B cell (primary cell): ENCODE results near the gene PTGES2. TPM values are rescaled to one million over a fixed set of nuclear protein-coding genes. Genes with fewer than 3 reads are reported as not detected.

ENCODE experiments used
- ATAC-seq: fragments of 200-7000 bp; cut with Tn5 transposase; one replicate; pipeline ENCODE4 v1.10.0; 2021; ENCODE audit warnings: low read depth, mild to moderate bottlenecking, moderate number of reproducible peaks, moderate library complexity
- CTCF ChIA-PET: fragments of 350-600 bp; sonication (Branson Sonifier 250); formaldehyde crosslinking; loops from one replicate; lab custom pipeline; 2021; ENCODE audit warnings: antibody characterized with exemption, inconsistent platforms; lab: Charles Lee
- POLR2A ChIA-PET: fragments of 350-600 bp; sonication (Branson Sonifier 250); formaldehyde crosslinking; loops from one replicate; lab custom pipeline; 2021; ENCODE audit warnings: antibody characterized with exemption; lab: Charles Lee
- DNase-seq: peaks from one replicate; pipeline ENCODE4 v3.0.0; 2013
- H2AFZ ChIP-seq: 2 replicates; pipeline ENCODE4 v1.6.1; 2012; ENCODE audit warnings: mild to moderate bottlenecking, low read depth, low read length; ENCODE audit not compliant: insufficient read depth, poor library complexity, severe bottlenecking
- H3K27ac ChIP-seq, 2 donors: 1 replicate in 1 of 2; 2 replicates in 1 of 2; pipeline ENCODE4 v1.5.1; 2012 to 2013; ENCODE audit warnings: low read length in 2 of 2, mild to moderate bottlenecking in 2 of 2, moderate library complexity in 1 of 2
- H3K27me3 ChIP-seq, 4 experiments: fragments of 200-600 bp in 1 of 4; sonication (generic) in 1 of 4; replicated peaks in 1 of 4; 1 replicate in 2 of 4; 2 replicates in 2 of 4; pipeline versions ENCODE4 v1.6.1 to v1.7.0; 2013 to 2016; ENCODE audit warnings: low read length in 3 of 4, mild to moderate bottlenecking in 2 of 4, mixed read lengths in 1 of 4, moderate library complexity in 1 of 4; ENCODE audit not compliant: insufficient read depth in 4 of 4, control insufficient read depth in 3 of 4; ENCODE audit errors: control extremely low read depth in 1 of 4
- H3K36me3 ChIP-seq, 2 experiments: replicated peaks in 1 of 2; 1 replicate in 1 of 2; 2 replicates in 1 of 2; pipeline versions ENCODE4 v1.6.1 to v1.7.1; 2013; ENCODE audit warnings: low read length in 1 of 2; ENCODE audit not compliant: insufficient read depth in 2 of 2, control insufficient read depth in 1 of 2; ENCODE audit errors: control extremely low read depth in 1 of 2, extremely low read depth in 1 of 2
- H3K4me1 ChIP-seq, 2 donors: fragments of 200-600 bp in 1 of 2; sonication (generic) in 1 of 2; 1 replicate in 1 of 2; 2 replicates in 1 of 2; pipeline versions ENCODE4 v1.5.1 to v1.6.1; 2013 to 2017; ENCODE audit warnings: low read length in 2 of 2; ENCODE audit not compliant: control insufficient read depth in 2 of 2, insufficient read depth in 2 of 2
- H3K4me2 ChIP-seq: replicated peaks from 2 replicates; pipeline ENCODE3; 2012; ENCODE audit warnings: mild to moderate bottlenecking, low read depth, low read length; ENCODE audit not compliant: poor library complexity, severe bottlenecking
- H3K4me3 ChIP-seq, 5 experiments: fragments of 200-600 bp in 1 of 5; sonication (generic) in 1 of 5; 1 replicate in 3 of 5; 2 replicates in 2 of 5; pipeline versions ENCODE4 v1.5.1 to v1.7.0; 2011 to 2016; ENCODE audit warnings: low read length in 4 of 5, mild to moderate bottlenecking in 4 of 5, low read depth in 2 of 5, control low read depth in 1 of 5, moderate library complexity in 1 of 5; ENCODE audit not compliant: insufficient read depth in 1 of 5; ENCODE audit errors: control extremely low read depth in 1 of 5, extremely low read depth in 1 of 5
- H3K79me2 ChIP-seq: fragments of 200-600 bp; sonication (generic); one replicate; pipeline ENCODE4 v1.6.0; 2016; ENCODE audit warnings: low read length; ENCODE audit not compliant: control insufficient read depth, insufficient read depth
- H3K9ac ChIP-seq: fragments of 200-600 bp; sonication (generic); 2 replicates; pipeline ENCODE4 v1.6.1; 2017; ENCODE audit warnings: mild to moderate bottlenecking, low read length, moderate library complexity
- H3K9me3 ChIP-seq, 3 donors: one replicate each; pipeline versions ENCODE4 v1.6.1 to v1.7.1; 2013; ENCODE audit warnings: low read length in 2 of 3; ENCODE audit not compliant: control insufficient read depth in 2 of 3, insufficient read depth in 1 of 3; ENCODE audit errors: control extremely low read depth in 1 of 3
- H4K20me1 ChIP-seq: 2 replicates; pipeline ENCODE4 v1.6.0; 2012; ENCODE audit warnings: mild to moderate bottlenecking, low read length; ENCODE audit not compliant: insufficient read depth, control insufficient read depth, poor library complexity, severe bottlenecking
- H3K27ac Mint-ChIP-seq: one replicate; pipeline ENCODE4 v1.8.0; 2021; ENCODE audit warnings: mixed read lengths
- H3K27me3 Mint-ChIP-seq: one replicate; pipeline ENCODE4 v1.8.0; 2021; ENCODE audit warnings: mixed read lengths
- H3K4me1 Mint-ChIP-seq: one replicate; pipeline ENCODE4 v1.8.0; 2021; ENCODE audit warnings: mixed read lengths
- H3K4me3 Mint-ChIP-seq: one replicate; pipeline ENCODE4 v1.8.0; 2021; ENCODE audit warnings: mixed read lengths
- H3K9me3 Mint-ChIP-seq: one replicate; pipeline ENCODE4 v1.8.0; 2022; ENCODE audit warnings: mixed read lengths; ENCODE audit not compliant: insufficient read depth
- CTCF ChIP-seq: fragments of 200-600 bp; IDR thresholded peaks from one replicate; pipeline ENCODE4 v1.8.0; 2022; ENCODE audit warnings: antibody characterized with exemption, mild to moderate bottlenecking
- EZH2 ChIP-seq: IDR thresholded peaks from 2 replicates; pipeline ENCODE4 v1.6.1; 2012; ENCODE audit warnings: borderline replicate concordance, low read depth, mild to moderate bottlenecking, moderate library complexity, low read length; ENCODE audit not compliant: insufficient read depth, poor library complexity, severe bottlenecking
- WGBS: methylation state at CpG from one replicate; pipeline ENCODE4 v1.1.5; 2013; ENCODE audit warnings: missing lambda C conversion rate; ENCODE audit not compliant: insufficient coverage; 5-methylcytosine and 5-hydroxymethylcytosine counted together
- intact Hi-C: fragments of 100-400 bp; cut with micrococcal nuclease; formaldehyde crosslinking; loops from one replicate; pipeline ENCODE4 v1.10.0; 2022
- polyA plus RNA-seq: library from polyadenylated mRNA; depleted of rRNA; stranded (reverse); fragments of >200 nt; gene quantifications from 2 replicates; pipeline ENCODE4 v1.2.3, GENCODE V29; 2012
- total RNA-seq, 2 donors: library from RNA; stranded (reverse); fragments of 120-200 nt in 1 of 2; gene quantifications; 1 replicate in 1 of 2; 2 replicates in 1 of 2; pipeline versions ENCODE4 v1.2.3 to v1.2.4, GENCODE V29; 2013 to 2022

Gene PTGES2
- total and polyA plus RNA-seq, 2 donors (not counting 1 experiment from before 2014, with no cell fraction given) = 77.8 to 113 TPM

GRCh38 chr9:128077847-128078503 lies 49.6 kb downstream of the PTGES2 start:
- Histone ChIP-seq H4K20me1 (peaks cover 8% of the 10 kb centered on the region), H3K27ac (peak overlapping the region in 1 of 2 donors; percentile 43), H2AFZ (no peak overlapping the region), H3K4me1 (peaks cover 19 to 25% of the 10 kb centered on the region in 2 donors), H3K4me2 (no peak overlapping the region), H3K4me3 (no peak overlapping the region), H3K36me3 (peaks cover 0 to 7% of the 10 kb centered on the region in 2 experiments), H3K27me3 (no peaks in the 10 kb centered on the region), H3K9ac (no peak overlapping the region), H3K79me2 (peaks cover 88% of the 10 kb centered on the region), H3K9me3 (no peaks in the 10 kb centered on the region)
- POLR2A ChIA-PET = interaction anchor here (0.6 to 1.4 kb wide), 2 partner anchors 11 to 23 kb away, joined by 3 to 6 read pairs; partner anchors contain the start of genes NAIF1 and SLC25A25
- no peak for ATAC-seq
- WGBS = 95% methylated on average over 4 of the region's 7 CpGs
- CTCF ChIA-PET = interaction anchor here (1.3 to 3.5 kb wide), 2 partner anchors 40 to 43 kb away, joined by 4 to 13 read pairs; no protein-coding TSS in a partner anchor
- intact Hi-C loops = no loop called here
- Mint-ChIP-seq H3K4me1 (peaks cover 40% of the 10 kb centered on the region), H3K4me3 (no peak overlapping the region), H3K27me3 (no peaks in the 10 kb centered on the region), H3K9me3 (no peaks in the 10 kb centered on the region), H3K27ac (peak overlapping the region; percentile 53)
- no peak for DNase-seq
- no peak for TF ChIP-seq EZH2
- no peak for TF ChIP-seq CTCF
